Testis (tissue), 3 donors: ENCODE data around the gene CCDC9B. TPM values are rescaled to one million over a fixed set of nuclear protein-coding genes. Genes with fewer than 3 reads are reported as not detected.

Experiments
- DNase-seq: peaks from one replicate; pipeline ENCODE4 v3.0.0-alpha.2; 2019
- H3K27ac ChIP-seq, 2 donors: fragments of 200-600 bp; sonication (generic); one replicate each; pipeline ENCODE4 v1.5.1; 2019
- H3K27me3 ChIP-seq: fragments of 200-600 bp; sonication (generic); one replicate; pipeline ENCODE4 v1.5.1; 2019
- H3K36me3 ChIP-seq: fragments of 200-600 bp; sonication (generic); one replicate; pipeline ENCODE4 v1.5.1; 2017; ENCODE audit warnings: low read depth; ENCODE audit errors: missing control alignments
- H3K4me1 ChIP-seq: fragments of 200-600 bp; sonication (generic); one replicate; pipeline ENCODE4 v1.5.1; 2019
- H3K4me3 ChIP-seq, 2 donors: fragments of 200-600 bp; sonication (generic); one replicate each; pipeline ENCODE4 v1.5.1; 2017 to 2019
- H3K9me3 ChIP-seq: fragments of 200-600 bp; sonication (generic); one replicate; pipeline ENCODE4 v1.5.1; 2017
- POLR2A ChIP-seq: fragments of 450-650 bp; IDR thresholded peaks from one replicate; pipeline ENCODE4 v1.6.1; 2017; ENCODE audit warnings: antibody characterized with exemption, mild to moderate bottlenecking, moderate library complexity
- WGBS, 2 donors: methylation state at CpG; one replicate each; pipeline ENCODE4 v1.1.5; 2018; 5-methylcytosine and 5-hydroxymethylcytosine counted together
- intact Hi-C: fragments of 100-400 bp; cut with DNase I; formaldehyde crosslinking; loops from one replicate; pipeline ENCODE4 v1.15.1; 2023; ENCODE audit warnings: low total_unique reads
- polyA plus RNA-seq: library from polyadenylated mRNA; stranded (reverse); fragments of 350-450 nt; fragmentation: Illumina TruSeq; extraction: RNeasy Lipid Tissue Mini Kit (QIAGEN cat#74804); gene quantifications from one replicate; pipeline ENCODE4 v1.2.3, GENCODE V29; 2014; ENCODE audit warnings: low read depth, low replicate concordance; ENCODE audit not compliant: insufficient read depth
- total RNA-seq, 2 donors: library from RNA; depleted of rRNA; stranded (reverse); fragments of >200 nt; gene quantifications; one replicate each; pipeline ENCODE4 v1.2.3, GENCODE V29; 2016
- TF ChIP-seq, protein P1 (sequence below), 3 experiments: fragments of 450-650 bp in 2 of 3; fragments of 200-600 bp in 1 of 3; sonication (generic) in 1 of 3; IDR thresholded peaks; one replicate each; pipeline ENCODE4 v1.5.1; 2016 to 2019; ENCODE audit warnings: antibody characterized with exemption in 3 of 3, mild to moderate bottlenecking in 2 of 3, moderate library complexity in 1 of 3

The CCDC9B gene
- total and polyA plus RNA-seq, 3 donors from 2014 or later = 20.4 to 38.9 (median 36.8) TPM

DNA sequence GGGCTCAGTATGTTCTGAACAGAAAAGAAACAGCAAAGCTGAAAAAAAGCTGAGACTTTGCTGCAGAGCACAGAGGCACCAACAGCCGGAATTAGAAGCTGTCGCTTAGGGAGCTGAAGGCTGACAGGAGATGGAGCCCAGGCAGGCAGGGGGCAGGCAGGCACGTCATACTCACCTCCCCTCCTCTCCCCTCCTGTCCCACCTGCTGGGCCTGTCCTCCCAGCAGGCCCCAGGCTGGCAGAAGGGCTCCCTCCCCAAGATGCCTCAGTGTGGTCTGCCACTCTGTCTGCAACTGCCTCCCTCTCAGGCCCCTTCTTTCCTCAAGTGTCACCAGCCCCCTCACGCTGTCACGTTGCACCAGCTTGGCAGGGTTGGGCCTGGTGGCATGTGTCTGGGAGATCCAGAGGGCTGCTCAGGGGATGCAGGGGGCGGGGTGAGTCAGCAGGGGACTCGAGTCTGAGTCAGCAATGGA is 54.6 kb downstream of the CCDC9B start:
- 89 to 95% methylated on average over 7 of the region's 7 CpGs for WGBS, 2 donors
- intact Hi-C loops = loop anchor here (10.0 kb wide), 1 partner anchor 139 kb away; no protein-coding TSS in a partner anchor
- no peaks in the 10 kb centered on the region for H3K27me3 ChIP-seq
- H3K4me3 ChIP-seq = no peak overlapping the region
- H3K36me3 ChIP-seq = no peaks in the 10 kb centered on the region
- TF ChIP-seq POLR2A = no peak
- TF ChIP-seq, protein P1, sequence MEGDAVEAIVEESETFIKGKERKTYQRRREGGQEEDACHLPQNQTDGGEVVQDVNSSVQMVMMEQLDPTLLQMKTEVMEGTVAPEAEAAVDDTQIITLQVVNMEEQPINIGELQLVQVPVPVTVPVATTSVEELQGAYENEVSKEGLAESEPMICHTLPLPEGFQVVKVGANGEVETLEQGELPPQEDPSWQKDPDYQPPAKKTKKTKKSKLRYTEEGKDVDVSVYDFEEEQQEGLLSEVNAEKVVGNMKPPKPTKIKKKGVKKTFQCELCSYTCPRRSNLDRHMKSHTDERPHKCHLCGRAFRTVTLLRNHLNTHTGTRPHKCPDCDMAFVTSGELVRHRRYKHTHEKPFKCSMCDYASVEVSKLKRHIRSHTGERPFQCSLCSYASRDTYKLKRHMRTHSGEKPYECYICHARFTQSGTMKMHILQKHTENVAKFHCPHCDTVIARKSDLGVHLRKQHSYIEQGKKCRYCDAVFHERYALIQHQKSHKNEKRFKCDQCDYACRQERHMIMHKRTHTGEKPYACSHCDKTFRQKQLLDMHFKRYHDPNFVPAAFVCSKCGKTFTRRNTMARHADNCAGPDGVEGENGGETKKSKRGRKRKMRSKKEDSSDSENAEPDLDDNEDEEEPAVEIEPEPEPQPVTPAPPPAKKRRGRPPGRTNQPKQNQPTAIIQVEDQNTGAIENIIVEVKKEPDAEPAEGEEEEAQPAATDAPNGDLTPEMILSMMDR (IDR thresholded peaks at IDR 0.05) = no peak
- H3K4me1 ChIP-seq = no peaks in the 10 kb centered on the region
- no peak for DNase-seq
- no peak overlapping the region for H3K27ac ChIP-seq
- H3K9me3 ChIP-seq = no peaks in the 10 kb centered on the region

DNA sequence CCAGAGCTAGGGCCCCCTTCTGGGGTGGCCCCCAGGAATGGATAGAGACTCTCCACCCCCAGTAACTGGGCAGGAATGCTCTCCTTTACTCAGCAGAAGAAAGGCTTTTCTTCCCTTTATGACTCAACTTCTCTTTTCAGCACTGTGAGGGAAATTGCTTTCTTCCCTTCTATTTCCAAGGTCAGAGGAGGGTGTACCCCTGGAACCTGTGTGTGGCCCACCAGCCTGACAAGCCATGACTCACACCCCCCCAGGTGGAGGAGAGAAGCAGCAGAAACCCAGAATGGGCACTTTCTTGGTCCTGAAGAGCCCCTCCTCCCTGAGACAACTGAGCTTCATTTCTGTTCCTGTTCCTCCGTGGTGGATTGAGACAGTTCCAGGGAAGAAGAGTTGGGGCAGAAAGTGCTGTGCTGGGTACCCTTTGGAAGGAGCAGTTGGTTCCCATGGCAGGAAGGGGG is 55.2 kb downstream of the CCDC9B start:
- Histone ChIP-seq H3K9me3 (no peaks in the 10 kb centered on the region), H3K27ac (no peak overlapping the region), H3K4me3 (no peak overlapping the region), H3K27me3 (no peaks in the 10 kb centered on the region), H3K4me1 (no peaks in the 10 kb centered on the region), H3K36me3 (no peaks in the 10 kb centered on the region)
- intact Hi-C loops = loop anchor here (10.0 kb wide), 1 partner anchor 139 kb away; no protein-coding TSS in a partner anchor
- TF ChIP-seq, protein P1 (IDR thresholded peaks at IDR 0.05) = no peak
- TF ChIP-seq POLR2A = no peak
- WGBS, 2 donors = 25 to 46% methylated on average over 1 of the region's 1 CpG
- no peak for DNase-seq

DNA sequence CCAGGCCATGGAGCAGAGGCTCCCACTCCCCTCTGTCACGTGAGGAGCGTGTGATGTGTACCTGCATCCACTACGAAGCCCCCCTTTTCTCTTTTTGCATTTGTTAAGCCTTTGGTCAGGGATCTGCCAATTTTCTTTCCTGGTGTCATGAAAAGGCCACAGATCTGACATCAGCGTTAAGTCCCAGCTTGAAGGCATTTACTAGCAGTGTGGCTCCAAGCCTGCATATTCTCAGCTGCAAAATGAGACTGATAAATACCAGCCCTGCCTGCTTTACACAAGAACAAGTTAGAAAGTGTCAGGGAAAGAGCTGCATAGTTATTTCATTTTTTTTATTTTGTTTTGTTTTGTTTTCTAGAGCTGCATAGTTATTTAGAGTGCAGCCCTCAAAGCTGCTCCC is 55.6 kb downstream of the CCDC9B start:
- no peak for DNase-seq
- Histone ChIP-seq H3K36me3 (no peaks in the 10 kb centered on the region), H3K4me3 (no peak overlapping the region), H3K9me3 (no peaks in the 10 kb centered on the region), H3K27me3 (no peaks in the 10 kb centered on the region), H3K27ac (no peak overlapping the region), H3K4me1 (no peaks in the 10 kb centered on the region)
- intact Hi-C loops = loop anchor here (10.0 kb wide), 1 partner anchor 140 kb away; no protein-coding TSS in a partner anchor
- WGBS, 2 donors = 68 to 76% methylated on average over 4 of the region's 4 CpGs
- TF ChIP-seq, protein P1 (IDR thresholded peaks at IDR 0.05) = no peak
- TF ChIP-seq POLR2A = no peak

DNA sequence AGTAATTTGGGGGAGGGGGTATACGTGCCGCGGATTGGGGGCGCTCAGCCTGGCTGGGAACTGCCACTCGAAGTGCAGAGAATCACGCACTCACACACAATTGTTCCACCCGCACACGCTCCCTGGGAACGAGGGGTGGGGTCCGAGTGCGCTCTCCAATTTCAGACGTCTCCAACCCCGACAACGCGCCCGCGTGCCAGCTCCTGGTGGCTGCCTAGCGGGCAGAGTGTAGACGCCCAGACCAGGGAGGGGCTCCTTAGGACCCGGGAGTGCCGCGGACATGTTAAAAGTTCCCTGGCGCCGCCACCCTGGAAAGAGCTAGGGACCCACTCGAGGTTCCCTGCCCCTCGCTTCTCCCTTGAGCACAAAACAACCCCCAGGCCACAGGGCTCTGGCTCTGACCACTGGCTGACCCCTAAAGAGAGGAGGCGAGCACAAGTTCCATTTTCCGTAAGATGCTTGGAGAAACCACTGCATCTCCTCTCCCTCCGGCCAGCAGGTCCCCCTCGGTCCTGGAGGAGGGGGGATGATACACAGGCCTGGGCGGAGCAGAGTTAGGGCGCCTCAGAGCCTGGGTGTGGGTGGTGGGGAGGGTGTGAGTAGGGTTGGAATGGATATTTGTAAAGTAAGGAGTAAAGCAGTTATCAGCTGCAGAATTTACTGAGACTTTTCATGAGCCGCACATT is 57.0 kb downstream of the CCDC9B start:
- TF ChIP-seq POLR2A = no peak
- TF ChIP-seq, protein P1 (IDR thresholded peaks at IDR 0.05) = no peak
- H3K27me3 ChIP-seq = no peaks in the 10 kb centered on the region
- H3K9me3 ChIP-seq = no peaks in the 10 kb centered on the region
- no peak overlapping the region for H3K27ac ChIP-seq
- H3K36me3 ChIP-seq = no peaks in the 10 kb centered on the region
- DNase-seq = no peak
- H3K4me3 ChIP-seq = peak overlapping the region; percentile 41 to 59
- intact Hi-C loops = loop anchor here (10.0 kb wide), 1 partner anchor 141 kb away; no protein-coding TSS in a partner anchor
- H3K4me1 ChIP-seq = peaks cover 10% of the 10 kb centered on the region
- WGBS, 2 donors = 33 to 37% methylated on average over 29 to 33 of the region's 33 CpGs
